ENCODE results near the gene MYOZ1. TPM values are rescaled to one million over a fixed set of nuclear protein-coding genes. Genes with fewer than 3 reads are reported as not detected.

MYOZ1 gene
- total RNA-seq, 1 experiment from 2014 or later: not detected

DNA sequence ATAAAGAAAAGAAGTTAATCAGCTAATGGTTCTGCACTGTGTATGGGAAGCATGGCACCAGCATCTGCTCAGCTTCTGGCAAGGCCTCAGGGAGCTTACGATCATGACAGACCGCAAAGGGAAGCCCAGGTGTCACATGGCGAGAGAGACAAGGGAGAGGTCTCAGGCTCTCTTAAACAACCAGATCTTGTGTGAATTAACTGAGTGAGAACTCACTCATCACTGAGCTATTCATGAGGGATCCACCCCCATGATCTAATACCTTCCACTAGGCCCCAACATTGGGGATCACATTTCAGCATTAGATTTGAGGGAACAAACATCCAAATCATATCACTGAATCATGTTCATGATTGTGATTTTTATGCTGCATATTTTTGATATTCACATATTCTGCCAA is 55.9 kb downstream of the MYOZ1 start:
- Histone ChIP-seq H3K27me3 (ENCODE audit: control insufficient read depth, insufficient read depth, low read length) (no peaks in the 10 kb centered on the region), H3K4me3 (ENCODE audit: low read depth in 2 of 2, low read length in 2 of 2) (no peak overlapping the region), H3K4me1 (ENCODE audit: control insufficient read depth, insufficient read depth, low read length) (peaks cover 21% of the 10 kb centered on the region), H3K27ac (ENCODE audit: low read length) (no peak overlapping the region), H3K36me3 (ENCODE audit: control insufficient read depth, insufficient read depth, low read length) (no peaks in the 10 kb centered on the region), H3K9me3 (ENCODE audit: control insufficient read depth, insufficient read depth, low read depth, low read length) (no peaks in the 10 kb centered on the region)
- in situ Hi-C loops (cut with HindIII; ENCODE audit: low pct_unique_long_range_greater_than_20kb, low sequenced_read_pairs): no loop called here
- TF ChIP-seq POLR2AphosphoS5 (IDR thresholded peaks at IDR 0.05; ENCODE audit: low read depth, low read length) (no peak), SIN3A (IDR thresholded peaks at IDR 0.05; ENCODE audit: borderline replicate concordance, insufficient read depth, low read depth, low read length) (no peak), TCF7L2 (IDR thresholded peaks at IDR 0.05; ENCODE audit: low read depth, low read length) (no peak), CTCF (IDR thresholded peaks at IDR 0.05) (no peak)
- TF ChIP-seq, protein P1, sequence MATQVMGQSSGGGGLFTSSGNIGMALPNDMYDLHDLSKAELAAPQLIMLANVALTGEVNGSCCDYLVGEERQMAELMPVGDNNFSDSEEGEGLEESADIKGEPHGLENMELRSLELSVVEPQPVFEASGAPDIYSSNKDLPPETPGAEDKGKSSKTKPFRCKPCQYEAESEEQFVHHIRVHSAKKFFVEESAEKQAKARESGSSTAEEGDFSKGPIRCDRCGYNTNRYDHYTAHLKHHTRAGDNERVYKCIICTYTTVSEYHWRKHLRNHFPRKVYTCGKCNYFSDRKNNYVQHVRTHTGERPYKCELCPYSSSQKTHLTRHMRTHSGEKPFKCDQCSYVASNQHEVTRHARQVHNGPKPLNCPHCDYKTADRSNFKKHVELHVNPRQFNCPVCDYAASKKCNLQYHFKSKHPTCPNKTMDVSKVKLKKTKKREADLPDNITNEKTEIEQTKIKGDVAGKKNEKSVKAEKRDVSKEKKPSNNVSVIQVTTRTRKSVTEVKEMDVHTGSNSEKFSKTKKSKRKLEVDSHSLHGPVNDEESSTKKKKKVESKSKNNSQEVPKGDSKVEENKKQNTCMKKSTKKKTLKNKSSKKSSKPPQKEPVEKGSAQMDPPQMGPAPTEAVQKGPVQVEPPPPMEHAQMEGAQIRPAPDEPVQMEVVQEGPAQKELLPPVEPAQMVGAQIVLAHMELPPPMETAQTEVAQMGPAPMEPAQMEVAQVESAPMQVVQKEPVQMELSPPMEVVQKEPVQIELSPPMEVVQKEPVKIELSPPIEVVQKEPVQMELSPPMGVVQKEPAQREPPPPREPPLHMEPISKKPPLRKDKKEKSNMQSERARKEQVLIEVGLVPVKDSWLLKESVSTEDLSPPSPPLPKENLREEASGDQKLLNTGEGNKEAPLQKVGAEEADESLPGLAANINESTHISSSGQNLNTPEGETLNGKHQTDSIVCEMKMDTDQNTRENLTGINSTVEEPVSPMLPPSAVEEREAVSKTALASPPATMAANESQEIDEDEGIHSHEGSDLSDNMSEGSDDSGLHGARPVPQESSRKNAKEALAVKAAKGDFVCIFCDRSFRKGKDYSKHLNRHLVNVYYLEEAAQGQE (IDR thresholded peaks at IDR 0.05; ENCODE audit: insufficient read depth in 1 of 2, low read depth in 2 of 2, low read length in 1 of 2): no peak
- no peak for DNase-seq (ENCODE audit: low read depth, low spot score)
- ChIA-PET CTCF (no interaction called here), POLR2A (no interaction called here)
- intact Hi-C loops (cut with micrococcal nuclease; ENCODE audit: unreplicated experiment): no loop called here
- no TSS peak for BruUV-seq (replicated peaks)
- no peak for ATAC-seq

GRCh38 chr10:73584737-73585136 is 56.5 kb downstream of the MYOZ1 start:
- H3K27me3 ChIP-seq (ENCODE audit: control insufficient read depth, insufficient read depth, low read length): no peaks in the 10 kb centered on the region
- no peak for DNase-seq (ENCODE audit: low read depth, low spot score)
- in situ Hi-C loops (cut with HindIII; ENCODE audit: low pct_unique_long_range_greater_than_20kb, low sequenced_read_pairs): no loop called here
- intact Hi-C loops (cut with micrococcal nuclease; ENCODE audit: unreplicated experiment): no loop called here
- CTCF ChIA-PET: no interaction called here
- no peaks in the 10 kb centered on the region for H3K36me3 ChIP-seq (ENCODE audit: control insufficient read depth, insufficient read depth, low read length)
- TF ChIP-seq SIN3A (IDR thresholded peaks at IDR 0.05; ENCODE audit: borderline replicate concordance, insufficient read depth, low read depth, low read length): no peak
- no peak for TF ChIP-seq POLR2AphosphoS5 (IDR thresholded peaks at IDR 0.05; ENCODE audit: low read depth, low read length)
- H3K4me3 ChIP-seq (ENCODE audit: low read depth in 2 of 2, low read length in 2 of 2): no peak overlapping the region
- H3K4me1 ChIP-seq (ENCODE audit: control insufficient read depth, insufficient read depth, low read length): peaks cover 15% of the 10 kb centered on the region; the same call in 1 of the 2 replicates
- no TSS peak for BruUV-seq (replicated peaks)
- no peaks in the 10 kb centered on the region for H3K9me3 ChIP-seq (ENCODE audit: control insufficient read depth, insufficient read depth, low read depth, low read length)
- H3K27ac ChIP-seq (ENCODE audit: low read length): no peak overlapping the region
- POLR2A ChIA-PET: no interaction called here
- ATAC-seq: no peak

DNA sequence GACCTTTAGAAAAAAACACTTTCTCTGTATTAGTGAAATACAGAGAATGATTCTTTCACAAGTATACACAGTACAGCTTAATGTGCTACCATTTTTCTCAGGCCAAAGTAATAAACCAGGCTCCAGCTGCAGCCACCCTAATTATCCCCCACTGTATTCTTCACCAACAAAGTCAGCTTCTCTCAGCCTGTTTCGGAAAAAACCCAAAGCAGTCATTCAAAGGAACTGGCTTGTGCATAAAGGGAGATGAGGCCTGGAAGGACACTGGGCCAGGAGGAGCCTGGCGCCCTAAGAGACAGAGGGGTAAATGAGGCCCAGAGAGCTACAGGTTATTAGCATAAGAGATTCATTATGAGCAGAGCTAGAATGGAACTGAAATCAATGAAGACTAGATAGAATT is 59.4 kb downstream of the MYOZ1 start:
- Histone ChIP-seq H3K27ac (ENCODE audit: low read length) (no peak overlapping the region), H3K9me3 (ENCODE audit: control insufficient read depth, insufficient read depth, low read depth, low read length) (no peaks in the 10 kb centered on the region), H3K36me3 (ENCODE audit: control insufficient read depth, insufficient read depth, low read length) (no peaks in the 10 kb centered on the region), H3K27me3 (ENCODE audit: control insufficient read depth, insufficient read depth, low read length) (no peaks in the 10 kb centered on the region), H3K4me3 (ENCODE audit: low read depth in 2 of 2, low read length in 2 of 2) (no peak overlapping the region), H3K4me1 (ENCODE audit: control insufficient read depth, insufficient read depth, low read length) (peaks cover 13% of the 10 kb centered on the region; the same call in 1 of the 2 replicates)
- ATAC-seq (no peak), DNase-seq (ENCODE audit: low read depth, low spot score) (no peak)
- intact Hi-C loops (cut with micrococcal nuclease; ENCODE audit: unreplicated experiment) (no loop called here), in situ Hi-C loops (cut with HindIII; ENCODE audit: low pct_unique_long_range_greater_than_20kb, low sequenced_read_pairs) (no loop called here)
- CTCF ChIA-PET: interaction anchor here (0.6 kb wide), 1 partner anchor 206 kb away, joined by 3 read pairs; no protein-coding TSS in a partner anchor
- no peak for TF ChIP-seq POLR2AphosphoS5 (IDR thresholded peaks at IDR 0.05; ENCODE audit: low read depth, low read length)
- no peak for TF ChIP-seq SIN3A (IDR thresholded peaks at IDR 0.05; ENCODE audit: borderline replicate concordance, insufficient read depth, low read depth, low read length)
- TF ChIP-seq, protein P1 (IDR thresholded peaks at IDR 0.05; ENCODE audit: insufficient read depth in 1 of 2, low read depth in 2 of 2, low read length in 1 of 2): no peak
- POLR2A ChIA-PET: interaction anchor here (0.6 kb wide), 1 partner anchor 34 kb away, joined by 7 read pairs; no protein-coding TSS in a partner anchor
- no TSS peak for BruUV-seq (replicated peaks)

Measured in Panc1 (cell line).